ENCODE results near the gene MCOLN3.

Gene MCOLN3

DNA sequence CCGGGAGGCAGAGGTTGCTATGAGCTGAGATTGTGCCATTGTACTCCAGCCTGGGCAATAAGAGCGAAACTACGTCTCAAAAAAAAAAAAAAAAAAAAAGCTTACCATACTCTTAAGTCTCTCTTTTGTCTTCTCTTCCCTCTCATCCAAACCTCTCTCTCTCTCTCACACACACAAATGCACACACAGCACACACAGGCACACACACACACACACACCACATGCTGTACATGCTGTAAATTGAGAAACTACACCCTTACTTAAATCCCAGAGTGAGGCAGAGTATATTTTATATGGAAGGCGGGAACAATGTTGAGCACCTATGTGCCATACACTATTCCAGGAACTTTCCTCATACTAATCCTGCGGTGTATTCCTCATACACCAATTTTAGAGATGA, 6.5 kb downstream of the MCOLN3 start:
- H3K4me3 ChIP-seq (ENCODE audit: control insufficient read depth, low read depth, low read length) = no peak overlapping the region
- TF ChIP-seq CTCF (conservative IDR thresholded peaks at IDR 0.05; ENCODE audit: control insufficient read depth, insufficient read depth, low read depth, low read length) = no peak
- no peak for DNase-seq (ENCODE audit: low read depth)

DNA sequence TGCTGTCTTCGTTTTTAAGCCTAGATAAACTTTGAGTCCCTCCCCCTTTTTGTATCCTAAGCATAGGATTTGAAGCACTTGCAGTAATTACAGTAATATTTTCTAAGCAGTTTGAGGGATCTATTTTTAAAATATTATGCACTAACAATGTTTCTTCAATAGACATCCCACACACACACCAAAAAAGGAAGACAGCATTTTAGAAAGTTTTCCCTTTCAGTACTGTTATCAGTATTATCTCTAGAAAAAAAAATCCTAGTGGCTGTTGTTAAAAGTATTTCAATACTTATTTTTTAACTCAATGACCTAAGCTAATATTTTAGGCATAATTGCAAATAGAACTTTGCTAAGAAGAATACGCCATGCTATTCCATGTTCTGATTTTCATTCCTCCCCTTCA, 15.1 kb downstream of the MCOLN3 start:
- H3K4me3 ChIP-seq (ENCODE audit: control insufficient read depth, low read depth, low read length) = no peak overlapping the region
- no peak for TF ChIP-seq CTCF (conservative IDR thresholded peaks at IDR 0.05; ENCODE audit: control insufficient read depth, insufficient read depth, low read depth, low read length)
- DNase-seq (ENCODE audit: low read depth) = no peak

GRCh38 chr1:85030536-85030935, 17.8 kb downstream of the MCOLN3 start:
- TF ChIP-seq CTCF (conservative IDR thresholded peaks at IDR 0.05; ENCODE audit: control insufficient read depth, insufficient read depth, low read depth, low read length) = no peak
- DNase-seq (ENCODE audit: low read depth) = no peak
- no peak overlapping the region for H3K4me3 ChIP-seq (ENCODE audit: control insufficient read depth, low read depth, low read length)

DNA sequence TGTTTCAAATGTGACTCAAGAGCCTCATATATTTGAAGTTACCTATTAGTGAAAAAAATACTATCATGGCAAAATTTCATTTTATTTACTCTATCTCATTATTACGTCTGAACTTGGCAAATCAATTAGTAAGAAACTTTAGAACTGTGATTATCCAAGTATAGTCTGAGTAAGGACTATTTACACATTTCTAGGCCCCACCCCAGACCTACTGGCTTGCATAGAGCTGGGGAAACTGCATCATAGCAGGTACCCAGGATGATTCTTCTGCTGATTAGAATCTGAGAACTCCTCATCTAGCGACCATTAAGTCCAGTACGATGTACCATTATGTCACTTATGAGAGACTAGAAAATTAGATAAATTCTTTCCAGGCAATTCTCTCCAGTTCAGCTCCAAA, 20.1 kb downstream of the MCOLN3 start:
- no peak for DNase-seq (ENCODE audit: low read depth)
- no peak for TF ChIP-seq CTCF (conservative IDR thresholded peaks at IDR 0.05; ENCODE audit: control insufficient read depth, insufficient read depth, low read depth, low read length)
- H3K4me3 ChIP-seq (ENCODE audit: control insufficient read depth, low read depth, low read length) = no peak overlapping the region

DNA sequence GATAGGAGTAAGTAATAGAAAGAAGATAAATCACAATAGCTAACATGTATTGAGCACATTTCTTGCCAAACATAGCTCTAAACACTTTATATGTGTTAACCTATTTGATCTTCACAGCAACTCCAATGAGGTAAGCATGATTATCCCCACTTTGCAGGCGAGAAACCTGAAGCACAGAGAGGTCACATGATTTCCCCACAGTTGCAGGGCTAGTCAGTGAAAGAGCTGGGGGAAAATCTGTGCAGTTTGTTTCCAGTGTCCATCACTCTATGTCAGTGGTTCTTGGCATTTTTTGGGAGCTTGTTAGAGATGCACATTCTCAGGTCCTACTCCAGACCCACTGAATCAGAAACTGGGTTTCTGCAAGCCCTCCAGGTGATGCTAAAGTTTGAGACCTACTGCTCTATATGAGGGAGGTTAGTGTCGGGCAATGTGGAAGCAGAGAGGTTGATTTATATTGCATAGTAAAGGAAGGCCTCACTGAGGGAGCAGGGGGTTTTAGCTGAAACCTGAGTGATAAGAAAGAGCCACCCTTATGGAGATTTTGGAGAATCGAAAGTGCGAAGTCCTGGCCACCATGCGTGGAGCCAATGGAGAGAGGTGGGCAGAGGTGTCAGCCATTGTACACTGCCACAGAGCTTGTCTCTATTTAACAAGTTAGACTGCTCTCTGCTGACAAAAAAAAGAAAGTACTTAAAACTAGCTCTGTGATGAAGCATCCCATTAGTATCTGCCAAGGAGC, 20.9 kb downstream of the MCOLN3 start:
- peak; percentile 6 for TF ChIP-seq CTCF (conservative IDR thresholded peaks at IDR 0.05; ENCODE audit: control insufficient read depth, insufficient read depth, low read depth, low read length)
- DNase-seq (ENCODE audit: low read depth) = peak; percentile 16
- no peak overlapping the region for H3K4me3 ChIP-seq (ENCODE audit: control insufficient read depth, low read depth, low read length)

- TF ChIP-seq CTCF (conservative IDR thresholded peaks at IDR 0.05; ENCODE audit: control insufficient read depth, insufficient read depth, low read depth, low read length) = no peak
- no peak for DNase-seq (ENCODE audit: low read depth)
Observed at GRCh38 chr1:85025940-85026339, 22.4 kb downstream of the MCOLN3 start.

GRCh38 chr1:85024736-85025135, 23.6 kb downstream of the MCOLN3 start:
- no peak for TF ChIP-seq CTCF (conservative IDR thresholded peaks at IDR 0.05; ENCODE audit: control insufficient read depth, insufficient read depth, low read depth, low read length)
- H3K4me3 ChIP-seq (ENCODE audit: control insufficient read depth, low read depth, low read length) = no peak overlapping the region
- no peak for DNase-seq (ENCODE audit: low read depth)

More at GRCh38 chr1:85025940-85026339, 22.4 kb downstream of the MCOLN3 start:
- H3K4me3 ChIP-seq (ENCODE audit: control insufficient read depth, low read depth, low read length) = no peak overlapping the region

All from fibroblast of mammary gland (primary cell).